Liver (tissue), 3 donors: ENCODE measurements around the gene RFPL4AL1.

Experiments used
- EGR1 ChIP-seq, 2 donors: IDR thresholded peaks; 2 replicates each; pipeline ENCODE4 v1.6.1; 2016 to 2018; ENCODE audit warnings: antibody characterized with exemption in 2 of 2, low read depth in 2 of 2
- GABPA ChIP-seq, 2 donors: IDR thresholded peaks in 1 of 2; conservative IDR thresholded peaks in 1 of 2; 2 replicates each; pipeline ENCODE4 v1.6.1; 2016; ENCODE audit warnings: antibody characterized with exemption in 2 of 2, mild to moderate bottlenecking in 1 of 2, moderate library complexity in 1 of 2
- REST ChIP-seq: IDR thresholded peaks from 2 replicates; pipeline ENCODE4 v1.6.1; 2016; ENCODE audit warnings: antibody characterized with exemption, mild to moderate bottlenecking
- YY1 ChIP-seq: IDR thresholded peaks from 2 replicates; pipeline ENCODE4 v1.6.1; 2016; ENCODE audit warnings: antibody characterized with exemption, mild to moderate bottlenecking
- ZBTB33 ChIP-seq: IDR thresholded peaks from 2 replicates; pipeline ENCODE4 v1.6.1; 2016; ENCODE audit warnings: antibody characterized with exemption
- TF ChIP-seq, protein P1 (sequence below): fragments of 150-350 bp; IDR thresholded peaks from 2 replicates; pipeline ENCODE4 v1.5.1; 2017; ENCODE audit warnings: improper control_type of control experiment, low read depth, low read length; ENCODE audit not compliant: missing input control
- TF ChIP-seq, protein P2 (sequence below): IDR thresholded peaks from 2 replicates; pipeline ENCODE4 v1.6.1; 2016; ENCODE audit warnings: antibody characterized with exemption
- donor health status: healthy.
- donor health status: healthy.

DNA sequence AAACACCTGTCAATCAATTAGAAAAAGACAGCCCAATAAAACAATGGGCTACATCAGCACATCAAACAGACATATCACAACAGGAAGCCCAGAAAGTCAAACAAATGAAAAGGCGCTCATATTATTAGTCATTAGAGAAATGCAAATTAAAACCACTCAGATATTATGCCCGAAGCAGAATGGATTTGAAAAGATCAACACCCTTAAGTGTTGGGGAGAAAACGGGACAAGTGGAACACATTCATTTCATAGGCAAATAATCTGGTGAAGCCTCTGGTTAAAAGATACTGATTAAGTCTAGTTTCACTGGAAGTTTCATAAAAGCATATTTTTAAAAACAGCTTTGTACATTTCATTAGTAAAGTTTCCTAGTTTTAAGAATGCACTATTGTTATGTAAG is 48.1 kb upstream of the RFPL4AL1 start:
- TF ChIP-seq REST: no peak
- TF ChIP-seq, protein P1, sequence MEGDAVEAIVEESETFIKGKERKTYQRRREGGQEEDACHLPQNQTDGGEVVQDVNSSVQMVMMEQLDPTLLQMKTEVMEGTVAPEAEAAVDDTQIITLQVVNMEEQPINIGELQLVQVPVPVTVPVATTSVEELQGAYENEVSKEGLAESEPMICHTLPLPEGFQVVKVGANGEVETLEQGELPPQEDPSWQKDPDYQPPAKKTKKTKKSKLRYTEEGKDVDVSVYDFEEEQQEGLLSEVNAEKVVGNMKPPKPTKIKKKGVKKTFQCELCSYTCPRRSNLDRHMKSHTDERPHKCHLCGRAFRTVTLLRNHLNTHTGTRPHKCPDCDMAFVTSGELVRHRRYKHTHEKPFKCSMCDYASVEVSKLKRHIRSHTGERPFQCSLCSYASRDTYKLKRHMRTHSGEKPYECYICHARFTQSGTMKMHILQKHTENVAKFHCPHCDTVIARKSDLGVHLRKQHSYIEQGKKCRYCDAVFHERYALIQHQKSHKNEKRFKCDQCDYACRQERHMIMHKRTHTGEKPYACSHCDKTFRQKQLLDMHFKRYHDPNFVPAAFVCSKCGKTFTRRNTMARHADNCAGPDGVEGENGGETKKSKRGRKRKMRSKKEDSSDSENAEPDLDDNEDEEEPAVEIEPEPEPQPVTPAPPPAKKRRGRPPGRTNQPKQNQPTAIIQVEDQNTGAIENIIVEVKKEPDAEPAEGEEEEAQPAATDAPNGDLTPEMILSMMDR: no peak
- TF ChIP-seq GABPA (IDR thresholded peaks at IDR 0.05 in 1 of 2, conservative IDR thresholded peaks at IDR 0.05 in 1 of 2): no peak
- TF ChIP-seq EGR1 (IDR thresholded peaks at IDR 0.05; ENCODE audit: low read depth in 2 of 2): no peak
- TF ChIP-seq, protein P2, sequence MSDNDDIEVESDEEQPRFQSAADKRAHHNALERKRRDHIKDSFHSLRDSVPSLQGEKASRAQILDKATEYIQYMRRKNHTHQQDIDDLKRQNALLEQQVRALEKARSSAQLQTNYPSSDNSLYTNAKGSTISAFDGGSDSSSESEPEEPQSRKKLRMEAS: no peak
- no peak for TF ChIP-seq YY1
- no peak for TF ChIP-seq ZBTB33
